Activated naive CD4-positive, alpha-beta T cell treated with anti-CD3 and anti-CD28 coated beads for 36 hours (primary cell): ENCODE data around the gene VPS11. TPM values are rescaled to one million over a fixed set of nuclear protein-coding genes. Genes with fewer than 3 reads are reported as not detected.

ENCODE experiments used
- CTCF ChIA-PET: fragments of 350-600 bp; sonication (Branson Sonifier 250); formaldehyde crosslinking; loops from one replicate; lab custom pipeline; 2021; ENCODE audit warnings: antibody characterized with exemption; lab: Charles Lee
- DNase-seq: peaks from one replicate; pipeline ENCODE4 v3.0.0-alpha.2; 2020
- H3K27ac Mint-ChIP-seq: one replicate; pipeline ENCODE4 v1.8.0; 2021; ENCODE audit warnings: mild to moderate bottlenecking, mixed read lengths
- H3K27me3 Mint-ChIP-seq: one replicate; pipeline ENCODE4 v1.8.0; 2021; ENCODE audit warnings: low read depth, mixed read lengths
- H3K36me3 Mint-ChIP-seq: one replicate; pipeline ENCODE4 v1.8.0; 2021; ENCODE audit warnings: low read depth, mixed read lengths
- H3K4me1 Mint-ChIP-seq: one replicate; pipeline ENCODE4 v1.8.0; 2021; ENCODE audit warnings: low read depth, mixed read lengths
- H3K4me3 Mint-ChIP-seq: one replicate; pipeline ENCODE4 v1.8.0; 2021; ENCODE audit warnings: mild to moderate bottlenecking, moderate library complexity, mixed read lengths
- H3K9me3 Mint-ChIP-seq: one replicate; pipeline ENCODE4 v1.8.0; 2021; ENCODE audit warnings: mixed read lengths
- intact Hi-C: fragments of 100-400 bp; cut with micrococcal nuclease; formaldehyde crosslinking; loops from one replicate; pipeline ENCODE4 v1.15.1; 2023
- total RNA-seq, 2 experiments: library from RNA; stranded (reverse); gene quantifications; one replicate each; pipeline ENCODE4 v1.2.3, GENCODE V29; 2021

Gene VPS11
- total RNA-seq, 2 experiments from 2014 or later, result 16.9 to 19.5 TPM

DNA sequence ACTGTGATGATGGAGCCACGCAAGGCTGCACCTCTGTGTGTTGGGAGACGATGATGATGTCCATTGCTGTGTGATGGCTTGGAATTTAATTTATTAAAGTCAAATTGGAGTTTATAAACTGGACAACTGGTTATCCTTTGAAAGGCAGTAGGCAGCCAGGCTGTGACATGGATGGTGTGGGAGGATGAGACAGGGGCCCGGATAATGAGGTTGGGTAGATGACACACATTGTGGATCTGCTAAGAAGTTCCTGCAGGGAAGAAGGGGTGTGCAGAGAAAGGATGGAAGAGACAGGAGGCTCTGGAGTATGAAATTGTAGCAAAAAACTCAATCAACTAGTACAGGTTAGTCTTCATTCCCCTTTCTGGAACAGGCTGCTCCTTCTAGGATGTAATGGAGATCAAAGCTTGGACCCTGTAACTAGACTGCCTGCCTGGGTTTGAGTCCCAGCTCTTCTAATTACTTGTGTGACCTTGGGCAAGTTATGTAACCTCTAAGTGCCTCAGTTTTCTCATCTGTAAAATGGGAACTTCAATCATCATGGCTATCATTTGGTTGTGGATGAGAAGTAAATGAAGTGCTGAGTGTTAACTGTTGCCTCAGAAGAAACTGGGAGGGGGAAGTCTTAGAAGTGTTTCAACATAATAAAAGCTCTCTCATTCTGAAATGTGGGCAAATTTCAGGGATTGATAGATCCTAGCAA is 49.5 kb downstream of the VPS11 start:
- DNase-seq, result no peak
- Mint-ChIP-seq H3K27me3 (no peaks in the 10 kb centered on the region), H3K4me3 (no peak overlapping the region), H3K36me3 (peaks cover 31% of the 10 kb centered on the region), H3K4me1 (peaks cover 41% of the 10 kb centered on the region), H3K9me3 (no peaks in the 10 kb centered on the region), H3K27ac (peak overlapping the region; percentile 96)
- CTCF ChIA-PET, result interaction anchor here (1.5 kb wide), 1 partner anchor 223 kb away, joined by 3 read pairs; the partner anchor contains the start of gene C1QTNF5
- intact Hi-C loops, result no loop called here

DNA sequence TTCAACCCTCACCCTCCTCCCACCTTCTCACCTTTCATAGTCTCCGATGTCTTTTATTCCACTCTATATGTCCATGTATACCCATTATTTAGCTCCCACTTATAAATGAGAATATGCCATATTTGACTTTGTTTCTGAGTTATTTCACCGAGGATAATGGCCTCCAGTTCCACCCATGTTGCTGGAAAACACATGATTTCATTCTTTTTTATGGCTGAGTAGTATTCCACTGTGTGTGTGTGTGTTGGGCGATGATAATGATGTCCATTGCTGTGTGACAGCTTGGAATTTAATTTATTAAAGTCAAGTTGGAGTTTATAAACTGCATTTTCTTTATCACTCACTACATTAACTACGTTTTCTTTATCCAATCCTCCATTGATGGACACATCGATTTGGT is 50.6 kb downstream of the VPS11 start:
- Mint-ChIP-seq H3K4me3 (no peak overlapping the region), H3K27ac (no peak overlapping the region)
- intact Hi-C loops, result no loop called here

DNA sequence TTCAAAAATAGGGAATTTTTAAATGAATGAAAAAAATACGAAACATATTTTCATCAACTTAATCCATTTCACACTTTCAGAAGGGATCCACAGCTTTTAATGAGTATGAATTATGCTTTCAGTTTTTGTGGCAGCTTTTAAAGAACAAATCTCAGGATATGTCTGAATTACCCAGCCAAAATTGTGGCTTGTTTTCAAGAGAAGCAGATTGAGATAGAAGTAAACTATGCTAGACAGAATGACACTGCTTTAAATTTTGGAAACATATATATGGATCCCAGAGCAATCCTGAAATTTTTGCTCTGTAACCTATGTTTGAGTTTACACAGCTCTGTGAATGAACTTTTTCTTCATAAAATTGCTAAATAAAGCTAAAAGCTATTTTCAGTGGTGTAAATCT is 51.3 kb downstream of the VPS11 start:
- peaks cover 40% of the 10 kb centered on the region for H3K4me1 Mint-ChIP-seq
- H3K27me3 Mint-ChIP-seq, result no peaks in the 10 kb centered on the region
- DNase-seq, result no peak
- no peaks in the 10 kb centered on the region for H3K9me3 Mint-ChIP-seq
- H3K4me3 Mint-ChIP-seq, result no peak overlapping the region
- intact Hi-C loops, result no loop called here
- no peak overlapping the region for H3K27ac Mint-ChIP-seq
- peaks cover 26% of the 10 kb centered on the region for H3K36me3 Mint-ChIP-seq
- CTCF ChIA-PET, result interaction anchor here (0.6 to 1.2 kb wide), 5 partner anchors 12 to 224 kb away, joined by 3 to 4 read pairs (median 3); no protein-coding TSS in a partner anchor

More for the DNA sequence above, 50.6 kb downstream of the VPS11 start:
- peaks cover 27% of the 10 kb centered on the region for H3K36me3 Mint-ChIP-seq
- no peaks in the 10 kb centered on the region for H3K27me3 Mint-ChIP-seq
- no peak for DNase-seq
- H3K4me1 Mint-ChIP-seq, result peaks cover 45% of the 10 kb centered on the region
- H3K9me3 Mint-ChIP-seq, result no peaks in the 10 kb centered on the region
- CTCF ChIA-PET, result interaction anchor here (0.6 to 1.2 kb wide), 2 partner anchors 18 to 22 kb away, joined by 4 read pairs; no protein-coding TSS in a partner anchor

DNA sequence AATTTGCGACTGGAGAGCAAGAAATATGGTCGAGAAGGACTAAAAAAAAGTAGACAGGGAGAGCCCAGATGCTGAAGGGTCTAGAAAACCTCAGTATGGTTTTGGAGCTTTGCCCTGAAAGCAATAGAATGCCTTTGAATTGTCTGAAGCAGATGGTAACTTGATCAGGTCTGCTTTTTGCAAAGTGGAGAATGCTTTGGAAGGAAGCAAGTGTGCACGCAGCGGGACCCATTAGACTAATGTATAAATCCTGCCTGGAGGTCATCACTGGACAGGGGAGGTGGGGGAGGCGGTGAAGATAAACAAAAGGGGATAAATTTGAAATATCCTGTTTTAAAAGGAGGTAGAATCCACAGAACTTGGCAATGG is 53.0 kb downstream of the VPS11 start:
- intact Hi-C loops, result loop anchor here (1.0 to 2.0 kb wide), 5 partner anchors 13 to 64 kb away; partner anchors contain the start of genes C2CD2L, HYOU1 and NLRX1
- CTCF ChIA-PET, result interaction anchor here (0.6 to 1.0 kb wide), 2 partner anchors 14 to 76 kb away, joined by 3 read pairs; partner anchors contain the start of gene C2CD2L
- DNase-seq, result no peak

DNA sequence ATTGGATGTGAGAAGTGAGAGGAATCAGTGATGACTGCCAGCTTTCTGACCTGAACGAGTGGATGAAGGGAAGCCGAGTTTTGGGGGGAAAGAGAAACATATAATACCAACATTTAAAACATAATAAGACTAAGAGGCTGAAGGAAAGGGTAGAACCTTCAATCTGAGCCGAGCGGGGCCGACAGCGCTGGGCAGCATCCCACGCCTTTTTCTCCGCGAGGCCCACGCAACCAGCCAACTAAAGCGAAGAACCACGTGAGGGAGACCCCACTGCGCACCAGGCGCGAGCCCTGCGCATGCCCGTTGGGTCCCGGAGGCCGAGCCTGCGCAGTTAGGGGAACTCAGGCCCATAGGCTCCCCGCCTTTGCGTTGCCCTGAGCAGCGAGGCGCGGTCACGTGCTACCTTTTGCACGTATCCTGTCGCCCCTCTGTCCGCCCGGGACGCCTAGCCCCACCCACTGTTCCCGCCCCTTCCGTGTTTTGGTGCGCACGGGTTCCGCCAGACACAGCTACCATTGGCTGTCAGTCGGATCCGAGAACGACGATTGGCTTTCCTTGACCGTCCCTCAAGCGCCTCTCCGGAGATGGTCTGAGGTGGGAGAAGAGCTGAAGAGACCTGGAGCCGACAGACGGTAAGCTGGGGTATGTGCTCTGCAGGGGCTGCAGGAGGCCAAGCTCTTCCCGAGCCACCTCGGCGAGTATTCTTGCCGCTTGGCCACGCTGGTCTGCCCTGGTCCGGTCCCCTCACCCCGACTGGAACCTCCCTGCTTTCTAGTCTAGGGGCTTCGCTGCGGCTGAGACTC is 53.6 kb downstream of the VPS11 start, which contains the start of gene HINFP:
Gene HINFP (plus strand): TSS at position 573 of the 803 bp plus-strand sequence. CDS start 5,365 bp downstream, outside the sequence.
- peak; percentile 100 for DNase-seq
- Mint-ChIP-seq H3K4me3 (peak within 1 kb of the TSS; percentile 97), H3K27me3 (no peaks in the 10 kb centered on the region), H3K36me3 (peaks cover 15% of the 10 kb centered on the region), H3K9me3 (no peaks in the 10 kb centered on the region), H3K4me1 (peaks cover 27% of the 10 kb centered on the region), H3K27ac (peak within 1 kb of the TSS; percentile 80)
- CTCF ChIA-PET, result interaction anchor here (1.0 to 1.6 kb wide), 2 partner anchors 14 to 18 kb away, joined by 3 read pairs; partner anchors contain the start of gene C2CD2L
- intact Hi-C loops, result loop anchor here (1.0 to 2.0 kb wide), 5 partner anchors 14 to 64 kb away; partner anchors contain the start of genes C2CD2L, HYOU1 and NLRX1

More for the DNA sequence above, 53.0 kb downstream of the VPS11 start:
- Mint-ChIP-seq H3K27me3 (no peaks in the 10 kb centered on the region), H3K4me1 (peaks cover 31% of the 10 kb centered on the region), H3K9me3 (no peaks in the 10 kb centered on the region), H3K27ac (peak overlapping the region; percentile 80), H3K36me3 (peaks cover 20% of the 10 kb centered on the region), H3K4me3 (peak overlapping the region; percentile 97)

DNA sequence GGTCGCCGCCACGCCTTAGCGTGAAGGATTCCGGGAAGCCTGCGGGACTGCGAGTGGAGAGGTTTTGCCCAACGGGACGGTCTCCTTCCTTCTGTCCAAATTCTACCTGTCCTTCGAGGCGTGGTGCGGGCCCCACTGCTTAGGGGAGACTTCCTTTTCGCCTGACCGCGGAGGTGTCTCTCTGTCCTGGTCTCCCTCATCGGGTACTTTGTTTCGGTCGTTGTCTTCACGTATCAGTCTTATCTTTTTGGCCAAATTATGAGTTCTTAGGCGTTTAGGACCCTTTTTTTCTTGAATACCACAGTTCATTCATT is 54.1 kb downstream of the VPS11 start:
- H3K27ac Mint-ChIP-seq, result peak overlapping the region; percentile 61
- intact Hi-C loops, result loop anchor here (1.0 to 2.0 kb wide), 5 partner anchors 14 to 65 kb away; partner anchors contain the start of genes C2CD2L, HYOU1 and NLRX1
- no peaks in the 10 kb centered on the region for H3K27me3 Mint-ChIP-seq
- H3K4me1 Mint-ChIP-seq, result peaks cover 27% of the 10 kb centered on the region
- H3K36me3 Mint-ChIP-seq, result peaks cover 11% of the 10 kb centered on the region
- H3K9me3 Mint-ChIP-seq, result no peaks in the 10 kb centered on the region
- H3K4me3 Mint-ChIP-seq, result peak overlapping the region; percentile 97
- no peak for DNase-seq
- CTCF ChIA-PET, result interaction anchor here (1.0 to 1.6 kb wide), 3 partner anchors 13 to 202 kb away, joined by 3 to 4 read pairs (median 4); no protein-coding TSS in a partner anchor

DNA sequence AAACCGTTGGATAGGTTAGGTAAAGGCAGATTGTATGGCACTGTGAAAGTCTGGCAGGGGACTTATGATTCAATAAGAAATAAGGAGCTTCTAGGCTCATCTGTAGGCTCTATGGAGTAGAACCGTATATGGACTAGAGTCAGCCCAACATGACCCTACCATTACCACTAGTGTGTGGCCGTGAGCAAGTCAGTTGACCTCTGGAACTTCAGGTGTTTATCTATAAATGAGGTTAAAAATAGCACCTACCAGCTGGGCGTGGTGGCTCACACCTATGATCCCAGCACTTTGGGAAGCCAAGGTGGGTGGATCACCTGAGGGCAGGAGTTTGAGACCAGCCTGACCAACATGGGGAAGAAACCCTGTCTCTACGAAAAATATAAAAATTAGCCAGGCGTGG is 58.2 kb downstream of the VPS11 start:
- intact Hi-C loops, result no loop called here
- no peak overlapping the region for H3K27ac Mint-ChIP-seq
- no peaks in the 10 kb centered on the region for H3K27me3 Mint-ChIP-seq
- no peaks in the 10 kb centered on the region for H3K9me3 Mint-ChIP-seq
- H3K36me3 Mint-ChIP-seq, result peaks cover 19% of the 10 kb centered on the region
- DNase-seq, result no peak
- CTCF ChIA-PET, result interaction anchor here (0.6 to 1.5 kb wide), 3 partner anchors 9 to 71 kb away, joined by 3 to 7 read pairs (median 4); no protein-coding TSS in a partner anchor
- H3K4me3 Mint-ChIP-seq, result no peak overlapping the region
- peaks cover 26% of the 10 kb centered on the region for H3K4me1 Mint-ChIP-seq

DNA sequence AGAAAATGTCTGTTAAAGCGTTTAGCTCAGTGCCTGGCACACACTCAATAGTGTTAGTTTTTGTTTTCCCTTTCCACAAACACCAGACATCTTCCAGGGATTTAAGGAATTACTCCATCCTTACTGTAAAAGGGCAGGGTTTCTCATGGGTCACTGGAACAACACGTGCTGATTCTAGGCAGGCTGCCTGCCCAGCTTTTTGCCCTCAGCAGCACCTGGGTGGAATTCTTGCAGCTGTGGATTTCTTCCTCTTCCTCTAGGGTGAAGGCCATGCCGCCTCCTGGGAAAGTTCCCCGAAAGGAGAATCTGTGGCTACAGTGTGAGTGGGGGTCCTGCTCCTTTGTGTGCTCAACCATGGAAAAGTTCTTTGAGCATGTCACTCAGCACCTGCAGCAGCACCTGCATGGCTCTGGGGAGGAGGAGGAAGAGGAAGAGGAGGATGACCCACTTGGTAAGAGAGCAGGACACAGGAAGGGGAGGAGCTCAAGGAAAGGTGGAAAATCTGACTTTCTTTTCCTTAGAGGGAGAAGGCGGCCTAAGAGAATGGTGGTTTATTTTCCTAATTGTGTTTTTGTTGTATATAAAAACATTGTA is 59.2 kb downstream of the VPS11 start:
- no peaks in the 10 kb centered on the region for H3K27me3 Mint-ChIP-seq
- no peak overlapping the region for H3K4me3 Mint-ChIP-seq
- H3K27ac Mint-ChIP-seq, result peak overlapping the region; percentile 57
- CTCF ChIA-PET, result interaction anchor here (1.2 to 1.5 kb wide), 2 partner anchors 8 to 19 kb away, joined by 3 to 4 read pairs; no protein-coding TSS in a partner anchor
- no peaks in the 10 kb centered on the region for H3K9me3 Mint-ChIP-seq
- peaks cover 25% of the 10 kb centered on the region for H3K4me1 Mint-ChIP-seq
- peaks cover 24% of the 10 kb centered on the region for H3K36me3 Mint-ChIP-seq
- no peak for DNase-seq
- intact Hi-C loops, result no loop called here

DNA sequence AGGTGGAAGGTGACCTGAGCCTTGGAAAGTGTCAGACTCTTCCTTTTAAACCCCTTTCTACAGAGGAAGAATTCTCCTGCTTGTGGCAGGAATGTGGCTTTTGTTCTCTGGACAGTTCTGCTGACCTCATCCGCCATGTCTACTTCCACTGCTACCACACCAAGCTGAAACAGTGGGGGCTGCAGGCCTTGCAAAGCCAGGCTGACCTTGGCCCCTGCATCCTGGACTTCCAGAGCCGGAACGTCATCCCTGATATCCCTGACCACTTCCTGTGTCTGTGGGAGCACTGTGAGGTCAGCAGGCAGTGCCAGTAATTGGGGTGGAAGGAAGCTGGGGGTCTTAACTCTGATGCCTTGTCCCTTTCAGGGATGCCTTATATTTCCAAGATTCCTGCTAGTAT is 63.0 kb downstream of the VPS11 start:
- no peaks in the 10 kb centered on the region for H3K27me3 Mint-ChIP-seq
- H3K4me3 Mint-ChIP-seq, result no peak overlapping the region
- CTCF ChIA-PET, result no interaction called here
- no peaks in the 10 kb centered on the region for H3K9me3 Mint-ChIP-seq
- H3K27ac Mint-ChIP-seq, result no peak overlapping the region
- peaks cover 32% of the 10 kb centered on the region for H3K36me3 Mint-ChIP-seq
- intact Hi-C loops, result no loop called here
- H3K4me1 Mint-ChIP-seq, result peaks cover 8% of the 10 kb centered on the region
- DNase-seq, result no peak
